Iris pigment epithelial cell (primary cell): ENCODE measurements around the gene BCAR3.
A peak's percentile ranks its signal among the peaks of the same experiment; 100 is the strongest.

ENCODE experiments used
- DNase-seq: peaks from one replicate; pipeline ENCODE4 v3.0.0-alpha.2; 2011; ENCODE audit warnings: low read depth

The BCAR3 gene

GRCh38 chr1:93636712-93637111 lies 44.9 kb downstream of the BCAR3 start:
- DNase-seq: no peak

GRCh38 chr1:93635614-93636543 lies 45.8 kb downstream of the BCAR3 start:
- no peak for DNase-seq

GRCh38 chr1:93633313-93633712 lies 48.3 kb downstream of the BCAR3 start:
- no peak for DNase-seq

GRCh38 chr1:93631626-93632365 lies 49.8 kb downstream of the BCAR3 start:
- peak; percentile 37 for DNase-seq

- DNase-seq: no peak
Observed at GRCh38 chr1:93630168-93630567, 51.5 kb downstream of the BCAR3 start.

- DNase-seq: peak; percentile 79
Observed at GRCh38 chr1:93629101-93630059, 52.3 kb downstream of the BCAR3 start.

GRCh38 chr1:93628681-93629080 lies 53.0 kb downstream of the BCAR3 start:
- no peak for DNase-seq

GRCh38 chr1:93625582-93626327 lies 55.9 kb downstream of the BCAR3 start:
- peak; percentile 76 for DNase-seq

- peak; percentile 73 for DNase-seq
Observed at GRCh38 chr1:93623875-93624274, 57.8 kb downstream of the BCAR3 start.

GRCh38 chr1:93623436-93623835 lies 58.2 kb downstream of the BCAR3 start:
- no peak for DNase-seq

- no peak for DNase-seq
Observed at GRCh38 chr1:93621246-93621645, 60.4 kb downstream of the BCAR3 start.

- DNase-seq: no peak
Observed at GRCh38 chr1:93620841-93621210, 60.8 kb downstream of the BCAR3 start.

GRCh38 chr1:93620172-93620840 lies 61.3 kb downstream of the BCAR3 start:
- DNase-seq: no peak

GRCh38 chr1:93619507-93620171 lies 62.0 kb downstream of the BCAR3 start:
- no peak for DNase-seq

- DNase-seq: no peak
Observed at GRCh38 chr1:93617670-93618499, 63.8 kb downstream of the BCAR3 start.

- DNase-seq: no peak
Observed at GRCh38 chr1:93616996-93617669, 64.5 kb downstream of the BCAR3 start.

GRCh38 chr1:93616221-93616995 lies 65.2 kb downstream of the BCAR3 start:
- no peak for DNase-seq
